ENCODE measurements around the gene CDCP1.

The CDCP1 gene

GRCh38 chr3:45120359-45121158 lies 25.6 kb downstream of the CDCP1 start:
- H3K9me3 ChIP-seq (ENCODE audit: control insufficient read depth in 1 of 2, low read length in 2 of 2) = no peaks in the 10 kb centered on the region
- peaks cover 0 to 3% of the 10 kb centered on the region in 2 donors for H3K4me1 ChIP-seq (ENCODE audit: control insufficient read depth in 1 of 2, insufficient read depth in 2 of 2, low read length in 2 of 2)
- no peaks in the 10 kb centered on the region for H3K27me3 ChIP-seq (ENCODE audit: low read depth, low read length)
- H3K27ac ChIP-seq (ENCODE audit: low read length) = peak overlapping the region; percentile 58
- H3K4me3 ChIP-seq (ENCODE audit: low read depth in 1 of 2, low read length in 2 of 2) = no peak overlapping the region
- no peaks in the 10 kb centered on the region for H3K36me3 ChIP-seq (ENCODE audit: control insufficient read depth in 1 of 2, insufficient read depth in 2 of 2, low read length in 2 of 2)

- H3K27me3 ChIP-seq (ENCODE audit: low read depth, low read length) = no peaks in the 10 kb centered on the region
- H3K36me3 ChIP-seq (ENCODE audit: control insufficient read depth in 1 of 2, insufficient read depth in 2 of 2, low read length in 2 of 2) = no peaks in the 10 kb centered on the region
- H3K9me3 ChIP-seq (ENCODE audit: control insufficient read depth in 1 of 2, low read length in 2 of 2) = no peaks in the 10 kb centered on the region
- no peak overlapping the region for H3K4me3 ChIP-seq (ENCODE audit: low read depth in 1 of 2, low read length in 2 of 2)
- peak overlapping the region; percentile 40 for H3K27ac ChIP-seq (ENCODE audit: low read length)
- H3K4me1 ChIP-seq (ENCODE audit: control insufficient read depth in 1 of 2, insufficient read depth in 2 of 2, low read length in 2 of 2) = peaks cover 0 to 3% of the 10 kb centered on the region in 2 donors
Measured at GRCh38 chr3:45119824-45120358, 26.3 kb downstream of the CDCP1 start.

- Histone ChIP-seq H3K9me3 (ENCODE audit: control insufficient read depth in 1 of 2, low read length in 2 of 2) (no peaks in the 10 kb centered on the region), H3K27me3 (ENCODE audit: low read depth, low read length) (no peaks in the 10 kb centered on the region), H3K36me3 (ENCODE audit: control insufficient read depth in 1 of 2, insufficient read depth in 2 of 2, low read length in 2 of 2) (no peaks in the 10 kb centered on the region), H3K4me1 (ENCODE audit: control insufficient read depth in 1 of 2, insufficient read depth in 2 of 2, low read length in 2 of 2) (peaks cover 0 to 3% of the 10 kb centered on the region in 2 donors), H3K4me3 (ENCODE audit: low read depth in 1 of 2, low read length in 2 of 2) (no peak overlapping the region), H3K27ac (ENCODE audit: low read length) (no peak overlapping the region)
Measured at GRCh38 chr3:45119376-45119775, 26.8 kb downstream of the CDCP1 start.

GRCh38 chr3:45118615-45119071 lies 27.5 kb downstream of the CDCP1 start:
- Histone ChIP-seq H3K27me3 (ENCODE audit: low read depth, low read length) (no peaks in the 10 kb centered on the region), H3K9me3 (ENCODE audit: control insufficient read depth in 1 of 2, low read length in 2 of 2) (no peaks in the 10 kb centered on the region), H3K4me1 (ENCODE audit: control insufficient read depth in 1 of 2, insufficient read depth in 2 of 2, low read length in 2 of 2) (no peaks in the 10 kb centered on the region), H3K36me3 (ENCODE audit: control insufficient read depth in 1 of 2, insufficient read depth in 2 of 2, low read length in 2 of 2) (no peaks in the 10 kb centered on the region), H3K27ac (ENCODE audit: low read length) (peak overlapping the region; percentile 3), H3K4me3 (ENCODE audit: low read depth in 1 of 2, low read length in 2 of 2) (no peak overlapping the region)

- Histone ChIP-seq H3K4me3 (ENCODE audit: low read depth in 1 of 2, low read length in 2 of 2) (no peak overlapping the region), H3K9me3 (ENCODE audit: control insufficient read depth in 1 of 2, low read length in 2 of 2) (peaks cover 0 to 2% of the 10 kb centered on the region in 2 donors), H3K36me3 (ENCODE audit: control insufficient read depth in 1 of 2, insufficient read depth in 2 of 2, low read length in 2 of 2) (no peaks in the 10 kb centered on the region), H3K27ac (ENCODE audit: low read length) (no peak overlapping the region), H3K27me3 (ENCODE audit: low read depth, low read length) (no peaks in the 10 kb centered on the region), H3K4me1 (ENCODE audit: control insufficient read depth in 1 of 2, insufficient read depth in 2 of 2, low read length in 2 of 2) (no peaks in the 10 kb centered on the region)
Measured at GRCh38 chr3:45116350-45116749, 29.8 kb downstream of the CDCP1 start.

GRCh38 chr3:45113625-45114050 lies 32.5 kb downstream of the CDCP1 start:
- peaks cover 0 to 2% of the 10 kb centered on the region in 2 donors for H3K9me3 ChIP-seq (ENCODE audit: control insufficient read depth in 1 of 2, low read length in 2 of 2)
- no peaks in the 10 kb centered on the region for H3K27me3 ChIP-seq (ENCODE audit: low read depth, low read length)
- no peaks in the 10 kb centered on the region for H3K36me3 ChIP-seq (ENCODE audit: control insufficient read depth in 1 of 2, insufficient read depth in 2 of 2, low read length in 2 of 2)
- H3K4me1 ChIP-seq (ENCODE audit: control insufficient read depth in 1 of 2, insufficient read depth in 2 of 2, low read length in 2 of 2) = no peaks in the 10 kb centered on the region
- H3K4me3 ChIP-seq (ENCODE audit: low read depth in 1 of 2, low read length in 2 of 2) = no peak overlapping the region
- no peak overlapping the region for H3K27ac ChIP-seq (ENCODE audit: low read length)

- Histone ChIP-seq H3K4me3 (ENCODE audit: low read depth in 1 of 2, low read length in 2 of 2) (no peak overlapping the region), H3K9me3 (ENCODE audit: control insufficient read depth in 1 of 2, low read length in 2 of 2) (peaks cover 0 to 2% of the 10 kb centered on the region in 2 donors), H3K4me1 (ENCODE audit: control insufficient read depth in 1 of 2, insufficient read depth in 2 of 2, low read length in 2 of 2) (no peaks in the 10 kb centered on the region), H3K27me3 (ENCODE audit: low read depth, low read length) (no peaks in the 10 kb centered on the region), H3K36me3 (ENCODE audit: control insufficient read depth in 1 of 2, insufficient read depth in 2 of 2, low read length in 2 of 2) (no peaks in the 10 kb centered on the region), H3K27ac (ENCODE audit: low read length) (no peak overlapping the region)
Measured at GRCh38 chr3:45112939-45113338, 33.2 kb downstream of the CDCP1 start.

GRCh38 chr3:45110509-45110833 lies 35.7 kb downstream of the CDCP1 start:
- Histone ChIP-seq H3K4me3 (ENCODE audit: low read depth in 1 of 2, low read length in 2 of 2) (no peak overlapping the region), H3K36me3 (ENCODE audit: control insufficient read depth in 1 of 2, insufficient read depth in 2 of 2, low read length in 2 of 2) (no peaks in the 10 kb centered on the region), H3K27me3 (ENCODE audit: low read depth, low read length) (no peaks in the 10 kb centered on the region), H3K4me1 (ENCODE audit: control insufficient read depth in 1 of 2, insufficient read depth in 2 of 2, low read length in 2 of 2) (no peaks in the 10 kb centered on the region), H3K9me3 (ENCODE audit: control insufficient read depth in 1 of 2, low read length in 2 of 2) (peaks cover 0 to 2% of the 10 kb centered on the region in 2 donors), H3K27ac (ENCODE audit: low read length) (peak overlapping the region; percentile 43)

- Histone ChIP-seq H3K36me3 (ENCODE audit: control insufficient read depth in 1 of 2, insufficient read depth in 2 of 2, low read length in 2 of 2) (no peaks in the 10 kb centered on the region), H3K9me3 (ENCODE audit: control insufficient read depth in 1 of 2, low read length in 2 of 2) (peaks cover 0 to 2% of the 10 kb centered on the region in 2 donors), H3K4me1 (ENCODE audit: control insufficient read depth in 1 of 2, insufficient read depth in 2 of 2, low read length in 2 of 2) (no peaks in the 10 kb centered on the region), H3K4me3 (ENCODE audit: low read depth in 1 of 2, low read length in 2 of 2) (no peak overlapping the region), H3K27me3 (ENCODE audit: low read depth, low read length) (no peaks in the 10 kb centered on the region), H3K27ac (ENCODE audit: low read length) (peak overlapping the region; percentile 43)
Measured at GRCh38 chr3:45109771-45110508, 36.2 kb downstream of the CDCP1 start.

- H3K4me1 ChIP-seq (ENCODE audit: control insufficient read depth in 1 of 2, insufficient read depth in 2 of 2, low read length in 2 of 2) = no peaks in the 10 kb centered on the region
Measured at GRCh38 chr3:45106874-45107273, 39.3 kb downstream of the CDCP1 start.

GRCh38 chr3:45105855-45106671 lies 40.1 kb downstream of the CDCP1 start:
- Histone ChIP-seq H3K4me3 (ENCODE audit: low read depth in 1 of 2, low read length in 2 of 2) (no peak overlapping the region), H3K27me3 (ENCODE audit: low read depth, low read length) (no peaks in the 10 kb centered on the region), H3K9me3 (ENCODE audit: control insufficient read depth in 1 of 2, low read length in 2 of 2) (no peaks in the 10 kb centered on the region), H3K4me1 (ENCODE audit: control insufficient read depth in 1 of 2, insufficient read depth in 2 of 2, low read length in 2 of 2) (no peaks in the 10 kb centered on the region), H3K36me3 (ENCODE audit: control insufficient read depth in 1 of 2, insufficient read depth in 2 of 2, low read length in 2 of 2) (no peaks in the 10 kb centered on the region), H3K27ac (ENCODE audit: low read length) (no peak overlapping the region)

More at GRCh38 chr3:45106874-45107273, 39.3 kb downstream of the CDCP1 start:
- Histone ChIP-seq H3K36me3 (ENCODE audit: control insufficient read depth in 1 of 2, insufficient read depth in 2 of 2, low read length in 2 of 2) (no peaks in the 10 kb centered on the region), H3K27ac (ENCODE audit: low read length) (no peak overlapping the region), H3K27me3 (ENCODE audit: low read depth, low read length) (no peaks in the 10 kb centered on the region), H3K9me3 (ENCODE audit: control insufficient read depth in 1 of 2, low read length in 2 of 2) (no peaks in the 10 kb centered on the region), H3K4me3 (ENCODE audit: low read depth in 1 of 2, low read length in 2 of 2) (no peak overlapping the region)

Measured in muscle layer of duodenum (tissue), 2 donors.